Activated T-cell treated with anti-CD3 and anti-CD28 coated beads, Interleukin-2, amount 50 U/mL, for 48 hours (primary cell): ENCODE results near the gene CAMTA1.

Experiments used
- DNase-seq, 2 experiments: peaks; one replicate each; pipeline ENCODE4 v3.0.0-alpha.2; 2020

The CAMTA1 gene

GRCh38 chr1:7248549-7249199 lies 463.4 kb downstream of the CAMTA1 start:
- no peak for DNase-seq

GRCh38 chr1:7249516-7249915 lies 464.3 kb downstream of the CAMTA1 start:
- DNase-seq: no peak

GRCh38 chr1:7250176-7250575 lies 464.9 kb downstream of the CAMTA1 start:
- no peak for DNase-seq

- no peak for DNase-seq
These were observed 465.6 kb downstream of the CAMTA1 start for GRCh38 chr1:7250597-7251453.

GRCh38 chr1:7251454-7251800 lies 466.2 kb downstream of the CAMTA1 start:
- DNase-seq: no peak

GRCh38 chr1:7252411-7253117 lies 467.3 kb downstream of the CAMTA1 start:
- no peak for DNase-seq

GRCh38 chr1:7253118-7253480 lies 467.8 kb downstream of the CAMTA1 start:
- DNase-seq: no peak

- no peak for DNase-seq
These were observed 468.8 kb downstream of the CAMTA1 start for GRCh38 chr1:7253988-7254587.

- no peak for DNase-seq
These were observed 470.2 kb downstream of the CAMTA1 start for GRCh38 chr1:7255303-7256058.

GRCh38 chr1:7256526-7256925 lies 471.3 kb downstream of the CAMTA1 start:
- no peak for DNase-seq

- DNase-seq: no peak
These were observed 472.0 kb downstream of the CAMTA1 start for GRCh38 chr1:7257225-7257624.

GRCh38 chr1:7258589-7259135 lies 473.4 kb downstream of the CAMTA1 start:
- DNase-seq: no peak

- no peak for DNase-seq
These were observed 474.7 kb downstream of the CAMTA1 start for GRCh38 chr1:7259955-7260354.

- no peak for DNase-seq
These were observed 476.2 kb downstream of the CAMTA1 start for GRCh38 chr1:7261490-7261889.

- no peak for DNase-seq
These were observed 477.4 kb downstream of the CAMTA1 start for GRCh38 chr1:7262611-7263010.

- DNase-seq: no peak
These were observed 478.0 kb downstream of the CAMTA1 start for GRCh38 chr1:7263021-7263960.

GRCh38 chr1:7264101-7264500 lies 478.8 kb downstream of the CAMTA1 start:
- DNase-seq: no peak

GRCh38 chr1:7265771-7266371 lies 480.6 kb downstream of the CAMTA1 start:
- no peak for DNase-seq

- DNase-seq: no peak
These were observed 481.3 kb downstream of the CAMTA1 start for GRCh38 chr1:7266561-7266960.

- DNase-seq: no peak
These were observed 482.2 kb downstream of the CAMTA1 start for GRCh38 chr1:7267493-7267892.

- DNase-seq: no peak
These were observed 483.7 kb downstream of the CAMTA1 start for GRCh38 chr1:7268983-7269382.
